Measurements from ENCODE around the gene S100A8. TPM values are rescaled to one million over a fixed set of nuclear protein-coding genes. Genes with fewer than 3 reads are reported as not detected.
"Not testable (repeated sequence)": the region's sequence is repeated elsewhere in the genome, so short reads cannot be mapped to it uniquely, and the experiment has no call there.

The S100A8 gene
- total RNA-seq, 3 donors from 2014 or later, result 13.1 to 37.4 (median 26.5) TPM

- Histone ChIP-seq H3K9me3 (no peaks in the 10 kb centered on the region), H3K4me3 (no peak overlapping the region), H3K4me1 (no peaks in the 10 kb centered on the region), H3K36me3 (no peaks in the 10 kb centered on the region), H3K27me3 (peaks cover 0 to 14% of the 10 kb centered on the region in 2 donors), H3K27ac (no peak overlapping the region)
- TF ChIP-seq POLR2AphosphoS5 (IDR thresholded peaks at IDR 0.05), result no peak
- TF ChIP-seq POLR2A (IDR thresholded peaks at IDR 0.05), result no peak
- TF ChIP-seq, protein P1, sequence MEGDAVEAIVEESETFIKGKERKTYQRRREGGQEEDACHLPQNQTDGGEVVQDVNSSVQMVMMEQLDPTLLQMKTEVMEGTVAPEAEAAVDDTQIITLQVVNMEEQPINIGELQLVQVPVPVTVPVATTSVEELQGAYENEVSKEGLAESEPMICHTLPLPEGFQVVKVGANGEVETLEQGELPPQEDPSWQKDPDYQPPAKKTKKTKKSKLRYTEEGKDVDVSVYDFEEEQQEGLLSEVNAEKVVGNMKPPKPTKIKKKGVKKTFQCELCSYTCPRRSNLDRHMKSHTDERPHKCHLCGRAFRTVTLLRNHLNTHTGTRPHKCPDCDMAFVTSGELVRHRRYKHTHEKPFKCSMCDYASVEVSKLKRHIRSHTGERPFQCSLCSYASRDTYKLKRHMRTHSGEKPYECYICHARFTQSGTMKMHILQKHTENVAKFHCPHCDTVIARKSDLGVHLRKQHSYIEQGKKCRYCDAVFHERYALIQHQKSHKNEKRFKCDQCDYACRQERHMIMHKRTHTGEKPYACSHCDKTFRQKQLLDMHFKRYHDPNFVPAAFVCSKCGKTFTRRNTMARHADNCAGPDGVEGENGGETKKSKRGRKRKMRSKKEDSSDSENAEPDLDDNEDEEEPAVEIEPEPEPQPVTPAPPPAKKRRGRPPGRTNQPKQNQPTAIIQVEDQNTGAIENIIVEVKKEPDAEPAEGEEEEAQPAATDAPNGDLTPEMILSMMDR (IDR thresholded peaks at IDR 0.05), result no peak
- DNase-seq (ENCODE audit: low spot score in 2 of 2), result no peak
- intact Hi-C loops (cut with DNase I; ENCODE audit: low total_unique reads), result no loop called here
Observed at GRCh38 chr1:153349363-153350320, 41.2 kb downstream of the S100A8 start.

DNA sequence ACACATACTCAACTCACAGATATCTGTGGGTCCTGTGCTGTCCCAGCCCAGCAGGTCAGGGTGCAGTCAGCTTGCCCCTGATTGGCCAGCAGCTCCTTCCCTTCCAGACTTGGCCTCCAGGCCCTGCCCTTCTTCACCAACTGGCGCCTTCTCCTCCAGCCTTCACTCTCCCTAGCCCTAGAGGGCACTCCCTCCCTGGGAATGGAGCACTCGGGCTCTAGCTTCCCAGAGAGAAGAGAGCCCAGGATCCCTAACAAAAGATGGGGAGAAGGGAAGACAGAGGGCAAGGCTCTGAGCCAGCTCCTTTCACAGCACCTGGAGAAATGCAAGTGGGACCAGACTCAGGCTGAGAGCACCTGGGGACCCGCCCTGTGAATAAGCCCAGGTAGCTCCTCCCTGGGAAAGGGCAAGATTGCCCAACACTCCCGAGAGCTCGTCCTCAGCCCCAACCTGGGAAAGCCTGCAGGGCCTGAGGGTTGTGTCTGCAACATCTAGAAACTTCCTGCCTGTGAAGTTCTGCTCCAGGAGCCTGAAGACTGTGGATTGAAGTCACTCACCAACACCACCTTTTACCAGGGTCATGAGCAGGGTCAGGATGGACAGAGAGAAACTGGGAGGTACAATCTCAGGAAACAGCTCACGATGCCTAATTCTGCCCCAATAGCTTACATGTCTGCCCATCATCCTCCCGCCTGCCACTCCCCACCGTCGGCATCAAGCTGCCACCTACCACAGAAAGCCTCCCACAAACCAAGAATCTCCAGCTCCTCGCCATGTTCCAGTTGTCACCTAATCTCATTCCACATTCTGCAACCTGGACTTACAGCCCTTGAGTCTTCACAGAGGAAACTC is 42.1 kb downstream of the S100A8 start, which contains the start of gene PGLYRP4:
TSS of gene PGLYRP4 (minus strand) at position 331 of the 852 bp plus-strand sequence. CDS start 909 bp downstream, outside the sequence.
- intact Hi-C loops (cut with DNase I; ENCODE audit: low total_unique reads), result no loop called here
- TF ChIP-seq POLR2AphosphoS5 (IDR thresholded peaks at IDR 0.05) (no peak), POLR2A (IDR thresholded peaks at IDR 0.05) (no peak)
- TF ChIP-seq, protein P1 (IDR thresholded peaks at IDR 0.05), result no peak
- Histone ChIP-seq H3K4me3 (no peak within 1 kb of the TSS), H3K27ac (no peak within 1 kb of the TSS), H3K9me3 (no peaks in the 10 kb centered on the region), H3K27me3 (peaks cover 0 to 14% of the 10 kb centered on the region in 2 donors), H3K4me1 (no peaks in the 10 kb centered on the region), H3K36me3 (no peaks in the 10 kb centered on the region)
- no peak for DNase-seq (ENCODE audit: low spot score in 2 of 2)

GRCh38 chr1:153347856-153348255 is 43.0 kb downstream of the S100A8 start:
- Histone ChIP-seq H3K27me3 (peaks cover 0 to 14% of the 10 kb centered on the region in 2 donors), H3K36me3 (no peaks in the 10 kb centered on the region), H3K4me1 (no peaks in the 10 kb centered on the region), H3K4me3 (no peak overlapping the region), H3K27ac (no peak overlapping the region), H3K9me3 (no peaks in the 10 kb centered on the region)
- no peak for DNase-seq (ENCODE audit: low spot score in 2 of 2)
- intact Hi-C loops (cut with DNase I; ENCODE audit: low total_unique reads), result no loop called here
- no peak for TF ChIP-seq POLR2A (IDR thresholded peaks at IDR 0.05)
- no peak for TF ChIP-seq POLR2AphosphoS5 (IDR thresholded peaks at IDR 0.05)
- TF ChIP-seq, protein P1 (IDR thresholded peaks at IDR 0.05), result no peak

DNA sequence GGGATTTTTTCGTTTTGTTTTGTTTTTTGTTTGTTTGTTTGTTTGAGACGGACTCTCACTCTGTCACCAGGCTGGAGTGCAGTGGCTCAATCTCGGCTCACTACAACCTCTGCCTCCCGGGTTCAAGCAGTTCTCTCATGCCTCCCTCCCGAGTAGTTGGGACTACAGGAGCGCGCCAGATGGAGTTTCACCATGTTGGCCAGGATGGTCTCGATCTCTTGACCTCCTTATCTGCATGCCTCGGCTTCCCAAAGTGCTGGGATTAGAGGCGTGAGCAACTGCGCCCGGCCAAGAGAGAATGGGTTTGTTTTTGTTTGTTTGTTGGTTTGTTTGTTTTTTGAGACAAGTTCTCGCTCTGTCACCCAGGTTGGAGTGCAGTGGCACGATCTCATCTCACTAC is 43.8 kb downstream of the S100A8 start:
- H3K4me1 ChIP-seq; H3K9me3 ChIP-seq; DNase-seq (ENCODE audit: low spot score in 2 of 2); intact Hi-C loops (cut with DNase I; ENCODE audit: low total_unique reads); H3K36me3 ChIP-seq; H3K27ac ChIP-seq; H3K4me3 ChIP-seq: not testable (repeated sequence)
- H3K27me3 ChIP-seq, result peaks cover 0 to 14% of the 10 kb centered on the region in 2 donors

GRCh38 chr1:153346077-153346723 is 44.7 kb downstream of the S100A8 start:
- Histone ChIP-seq H3K27ac (no peak overlapping the region), H3K9me3 (no peaks in the 10 kb centered on the region), H3K27me3 (peaks cover 0 to 14% of the 10 kb centered on the region in 2 donors), H3K36me3 (no peaks in the 10 kb centered on the region), H3K4me3 (no peak overlapping the region), H3K4me1 (no peaks in the 10 kb centered on the region)
- no peak for DNase-seq (ENCODE audit: low spot score in 2 of 2)
- TF ChIP-seq, protein P1 (IDR thresholded peaks at IDR 0.05), result no peak
- TF ChIP-seq POLR2AphosphoS5 (IDR thresholded peaks at IDR 0.05) (no peak), POLR2A (IDR thresholded peaks at IDR 0.05) (no peak)
- intact Hi-C loops (cut with DNase I; ENCODE audit: low total_unique reads), result no loop called here
